Endothelial cell of umbilical vein (primary cell): ENCODE data around the gene RASIP1. TPM values are rescaled to one million over a fixed set of nuclear protein-coding genes. Genes with fewer than 3 reads are reported as not detected.

Experiments
- BruUV-seq: library from RNA; stranded (reverse); fragments of 400-500 nt; replicated peaks from 2 replicates; lab custom pipeline; 2021; lab: Mats Ljungman, UMichigan
- CTCF ChIA-PET: fragments of 300-600, 350-600 bp; sonication (Branson Sonifier 250); formaldehyde crosslinking; loops from one replicate; lab custom pipeline; 2021; ENCODE audit warnings: antibody characterized with exemption, inconsistent platforms; lab: Charles Lee
- POLR2A ChIA-PET: fragments of 300-600, 350-600 bp; sonication (Branson Sonifier 250); formaldehyde crosslinking; loops from one replicate; lab custom pipeline; 2021; ENCODE audit warnings: antibody characterized with exemption, inconsistent platforms; lab: Charles Lee
- DNase-seq: peaks from one replicate; pipeline ENCODE4 v3.0.0-alpha.2; 2011; ENCODE audit warnings: low read depth, low spot score
- FAIRE-seq: peaks from 2 replicates; lab custom pipeline; 2011; peaks lifted over from hg19 to GRCh38; lab: Jason Lieb, UNC
- H2AFZ ChIP-seq: 2 replicates; pipeline ENCODE4 v1.6.0; 2012; ENCODE audit warnings: low read depth, low read length, control low read depth, inconsistent platforms
- H3K27ac ChIP-seq: 2 replicates; pipeline ENCODE4 v1.5.1; 2011; ENCODE audit warnings: low read depth, mild to moderate bottlenecking, control low read depth, low read length, moderate library complexity; ENCODE audit not compliant: insufficient read depth
- H3K27me3 ChIP-seq, 2 experiments: 2 replicates each; pipeline versions ENCODE4 v1.6.0 to v1.6.1; 2011; ENCODE audit warnings: low read length in 2 of 2, mixed read lengths in 1 of 2; ENCODE audit not compliant: control insufficient read depth in 2 of 2, insufficient read depth in 2 of 2
- H3K36me3 ChIP-seq, 2 experiments: 2 replicates in 1 of 2; 3 replicates in 1 of 2; pipeline ENCODE4 v1.5.1; 2011; ENCODE audit warnings: low read length in 2 of 2, mild to moderate bottlenecking in 1 of 2, moderate library complexity in 1 of 2; ENCODE audit not compliant: control insufficient read depth in 2 of 2, insufficient read depth in 2 of 2; ENCODE audit errors: extremely low read depth in 1 of 2
- H3K4me1 ChIP-seq: 3 replicates; pipeline ENCODE4 v1.5.1; 2011; ENCODE audit warnings: mild to moderate bottlenecking, low read length; ENCODE audit not compliant: control insufficient read depth, insufficient read depth; ENCODE audit errors: extremely low read depth
- H3K4me2 ChIP-seq: 2 replicates; pipeline ENCODE4 v1.6.1; 2011; ENCODE audit warnings: low read length, control low read depth, mixed read lengths; ENCODE audit not compliant: insufficient read depth
- H3K4me3 ChIP-seq, 3 experiments: fragments of 200-600 bp in 1 of 3; sonication (generic), shearing (Covaris generic) in 1 of 3; replicated peaks in 1 of 3; 2 replicates each; pipeline ENCODE4 v1.5.1; 2011 to 2016; ENCODE audit warnings: control low read depth in 3 of 3, low read length in 3 of 3, mild to moderate bottlenecking in 2 of 3, inconsistent platforms in 1 of 3, low read depth in 1 of 3, moderate library complexity in 1 of 3; ENCODE audit not compliant: insufficient read depth in 1 of 3
- H3K79me2 ChIP-seq: 2 replicates; pipeline ENCODE4 v1.6.0; 2012; ENCODE audit warnings: low read length, inconsistent platforms; ENCODE audit not compliant: control insufficient read depth, insufficient read depth
- H3K9ac ChIP-seq: replicated peaks from 2 replicates; pipeline ENCODE3; 2011; ENCODE audit warnings: low read length, control low read depth; ENCODE audit not compliant: insufficient read depth; ENCODE audit errors: extremely low read depth
- H3K9me1 ChIP-seq: replicated peaks from 3 replicates; pipeline ENCODE4 v1.6.0; 2011; ENCODE audit warnings: mild to moderate bottlenecking, low read length; ENCODE audit not compliant: control insufficient read depth, insufficient read depth; ENCODE audit errors: extremely low read depth
- H3K9me3 ChIP-seq: replicated peaks from 2 replicates; pipeline ENCODE4 v1.5.1; 2012; ENCODE audit warnings: low read length, inconsistent platforms; ENCODE audit not compliant: control insufficient read depth, insufficient read depth
- H4K20me1 ChIP-seq: replicated peaks from 2 replicates; pipeline ENCODE3; 2011; ENCODE audit warnings: mild to moderate bottlenecking, low read length; ENCODE audit not compliant: control insufficient read depth, insufficient read depth; ENCODE audit errors: extremely low read depth
- CTCF ChIP-seq, 2 donors: IDR thresholded peaks; 1 replicate in 1 of 2; 2 replicates in 1 of 2; pipeline ENCODE4 v1.5.1; 2011; ENCODE audit warnings: low read length in 2 of 2, mild to moderate bottlenecking in 2 of 2, moderate library complexity in 2 of 2, control low read depth in 1 of 2, inconsistent platforms in 1 of 2, low read depth in 1 of 2; ENCODE audit not compliant: insufficient read depth in 1 of 2; ENCODE audit errors: extremely low read depth in 1 of 2
- GATA2 ChIP-seq: IDR thresholded peaks from 2 replicates; pipeline ENCODE4 v1.7.0; 2011; ENCODE audit warnings: low read depth, mild to moderate bottlenecking, moderate library complexity, mixed read lengths, low read length; ENCODE audit not compliant: insufficient read length, insufficient read depth
- MAX ChIP-seq: IDR thresholded peaks from 2 replicates; pipeline ENCODE4 v1.6.1; 2011; ENCODE audit not compliant: insufficient read depth, insufficient read length
- POLR2AphosphoS5 ChIP-seq: IDR thresholded peaks from 2 replicates; pipeline ENCODE4 v1.6.1; 2012; ENCODE audit warnings: low read depth, mild to moderate bottlenecking, control low read depth, low read length, moderate library complexity; ENCODE audit not compliant: insufficient read depth
- dilution Hi-C: fragments of 300-500 bp; cut with MboI; formaldehyde crosslinking; loops from one replicate; pipeline ENCODE4 v1.15.0; 2019; ENCODE audit warnings: low sequenced_read_pairs; ENCODE audit not compliant: extremely low pct_ligation_motif_present
- intact Hi-C: fragments of 100-400 bp; cut with micrococcal nuclease; formaldehyde crosslinking; loops from one replicate; pipeline ENCODE4 v1.10.0; 2022
- polyA plus RNA-seq, 4 experiments: library from polyadenylated mRNA; depleted of rRNA in 3 of 4; stranded (reverse) in 3 of 4; unstranded in 1 of 4; fragments of >200 nt; gene quantifications; 2 replicates each; pipeline versions ENCODE4 v1.2.1 to v1.2.3, GENCODE V29; 2011 to 2012; ENCODE audit warnings: missing spikeins in 1 of 4
- total RNA-seq: library from RNA; stranded (reverse); gene quantifications from 2 replicates; pipeline ENCODE4 v1.2.3, GENCODE V29; 2021

The RASIP1 gene
- total and polyA plus RNA-seq, 2 donors (not counting 3 experiments of a cell fraction or from before 2014, with no cell fraction given) = 66.2 to 82.1 TPM

- no peaks in the 10 kb centered on the region for H3K9me1 ChIP-seq
- no peaks in the 10 kb centered on the region for H4K20me1 ChIP-seq
- H3K27me3 ChIP-seq = no peaks in the 10 kb centered on the region
- POLR2A ChIA-PET = interaction anchor here (0.5 to 0.7 kb wide), 3 partner anchors 128 to 744 kb away, joined by 3 to 15 read pairs (median 3); no protein-coding TSS in a partner anchor
- CTCF ChIA-PET = interaction anchor here (1.1 to 1.6 kb wide), 3 partner anchors 13 to 76 kb away, joined by 3 to 12 read pairs (median 6); no protein-coding TSS in a partner anchor
- H3K4me1 ChIP-seq = peaks cover 11% of the 10 kb centered on the region
- H3K4me2 ChIP-seq = peak overlapping the region; percentile 90
- TSS peak; percentile 63 for BruUV-seq
- no peaks in the 10 kb centered on the region for H3K9me3 ChIP-seq
- DNase-seq (peak; percentile 45), FAIRE-seq (peak; percentile 83)
- H3K79me2 ChIP-seq = peaks cover 23% of the 10 kb centered on the region
- H3K36me3 ChIP-seq = peaks cover 0 to 3% of the 10 kb centered on the region in 2 experiments
- TF ChIP-seq GATA2 (no peak), POLR2AphosphoS5 (no peak), MAX (no peak), CTCF (IDR thresholded peaks at IDR 0.05; ENCODE audit: extremely low read depth in 1 of 2, insufficient read depth in 1 of 2, low read depth in 1 of 2, low read length in 2 of 2) (no peak)
- peak overlapping the region; percentile 56 to 81 (median 65) for H3K4me3 ChIP-seq
- H2AFZ ChIP-seq = peak overlapping the region; percentile 96
- H3K9ac ChIP-seq = peak overlapping the region; percentile 60
- peak overlapping the region; percentile 5 for H3K27ac ChIP-seq
- dilution Hi-C loops (no loop called here), intact Hi-C loops (loop anchor here (1.0 kb wide), 1 partner anchor 8 kb away; no protein-coding TSS in a partner anchor)
These were observed 11.6 kb upstream of the RASIP1 start for GRCh38 chr19:48751845-48752495.
